Osteoblast (primary cell): Measurements from ENCODE around the gene CR1. TPM values are rescaled to one million over a fixed set of nuclear protein-coding genes. Genes with fewer than 3 reads are reported as not detected.

Source experiments
- DNase-seq: peaks from one replicate; pipeline ENCODE4 v3.0.0; 2011; ENCODE audit warnings: low spot score, mixed read lengths; ENCODE audit not compliant: insufficient read length; ENCODE audit errors: missing footprints
- H2AFZ ChIP-seq: 2 replicates; pipeline ENCODE4 v1.6.0; 2011; ENCODE audit warnings: mild to moderate bottlenecking, low read length
- H3K27ac ChIP-seq: 2 replicates; pipeline ENCODE4 v1.5.1; 2011; ENCODE audit warnings: mild to moderate bottlenecking, low read depth, low read length, moderate library complexity
- H3K27me3 ChIP-seq: 2 replicates; pipeline ENCODE4 v1.6.0; 2012; ENCODE audit warnings: mild to moderate bottlenecking, control low read depth, inconsistent platforms, low read length, moderate library complexity; ENCODE audit not compliant: insufficient read depth
- H3K36me3 ChIP-seq: 2 replicates; pipeline ENCODE4 v1.5.1; 2011; ENCODE audit warnings: mild to moderate bottlenecking, low read length, control low read depth, moderate library complexity; ENCODE audit not compliant: insufficient read depth
- H3K4me1 ChIP-seq: 2 replicates; pipeline ENCODE4 v1.5.1; 2011; ENCODE audit warnings: mild to moderate bottlenecking, low read length, control low read depth, moderate library complexity; ENCODE audit not compliant: insufficient read depth
- H3K4me2 ChIP-seq: 2 replicates; pipeline ENCODE4 v1.6.0; 2011; ENCODE audit warnings: mild to moderate bottlenecking, low read length; ENCODE audit not compliant: insufficient read depth
- H3K4me3 ChIP-seq: fragments of 200-600 bp; sonication (generic); 3 replicates; pipeline ENCODE4 v1.5.1; 2012; ENCODE audit warnings: mild to moderate bottlenecking, low read length, inconsistent platforms; ENCODE audit not compliant: insufficient read depth
- H3K79me2 ChIP-seq: 2 replicates; pipeline ENCODE4 v1.6.0; 2012; ENCODE audit warnings: mild to moderate bottlenecking, low read length, control low read depth, inconsistent platforms; ENCODE audit not compliant: insufficient read depth
- H3K9me3 ChIP-seq: 2 replicates; pipeline ENCODE4 v1.5.1; 2011; ENCODE audit warnings: low read depth, low read length, control low read depth
- H4K20me1 ChIP-seq: 2 replicates; pipeline ENCODE4 v1.6.0; 2012; ENCODE audit warnings: mild to moderate bottlenecking, low read length, control low read depth; ENCODE audit not compliant: insufficient read depth
- total RNA-seq: library from RNA; depleted of rRNA; stranded (reverse); fragments of >200 nt; gene quantifications from 2 replicates; pipeline ENCODE4 v1.2.3, GENCODE V29; 2012
- TF ChIP-seq, protein P1 (sequence below): IDR thresholded peaks from 2 replicates; pipeline ENCODE4 v1.5.1; 2011; ENCODE audit warnings: mild to moderate bottlenecking, low read depth, low read length, moderate library complexity; ENCODE audit errors: extremely low read depth

CR1 gene
- total RNA-seq, 1 donor: under 0.01 TPM

DNA sequence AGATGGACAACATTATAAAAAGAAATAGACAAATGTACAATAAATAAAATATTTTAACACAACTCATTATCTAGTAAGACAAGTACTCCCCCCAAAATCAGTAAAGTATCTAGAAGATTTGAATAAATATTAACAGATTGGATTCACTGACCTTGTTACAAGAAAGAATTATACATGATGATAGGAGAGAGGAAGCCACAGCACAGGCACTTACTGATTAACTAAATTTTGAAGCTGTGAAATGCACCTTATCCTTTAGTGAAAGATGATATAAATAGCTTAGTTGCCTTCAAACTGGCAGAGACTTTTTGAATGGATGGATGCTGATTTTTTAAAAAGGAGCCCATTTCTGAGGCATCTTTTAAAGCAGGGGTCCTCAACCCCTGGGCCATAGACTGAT is 8.5 kb downstream of the CR1 start:
- no peak overlapping the region for H3K4me2 ChIP-seq
- H3K36me3 ChIP-seq: no peaks in the 10 kb centered on the region
- no peaks in the 10 kb centered on the region for H4K20me1 ChIP-seq
- TF ChIP-seq, protein P1, sequence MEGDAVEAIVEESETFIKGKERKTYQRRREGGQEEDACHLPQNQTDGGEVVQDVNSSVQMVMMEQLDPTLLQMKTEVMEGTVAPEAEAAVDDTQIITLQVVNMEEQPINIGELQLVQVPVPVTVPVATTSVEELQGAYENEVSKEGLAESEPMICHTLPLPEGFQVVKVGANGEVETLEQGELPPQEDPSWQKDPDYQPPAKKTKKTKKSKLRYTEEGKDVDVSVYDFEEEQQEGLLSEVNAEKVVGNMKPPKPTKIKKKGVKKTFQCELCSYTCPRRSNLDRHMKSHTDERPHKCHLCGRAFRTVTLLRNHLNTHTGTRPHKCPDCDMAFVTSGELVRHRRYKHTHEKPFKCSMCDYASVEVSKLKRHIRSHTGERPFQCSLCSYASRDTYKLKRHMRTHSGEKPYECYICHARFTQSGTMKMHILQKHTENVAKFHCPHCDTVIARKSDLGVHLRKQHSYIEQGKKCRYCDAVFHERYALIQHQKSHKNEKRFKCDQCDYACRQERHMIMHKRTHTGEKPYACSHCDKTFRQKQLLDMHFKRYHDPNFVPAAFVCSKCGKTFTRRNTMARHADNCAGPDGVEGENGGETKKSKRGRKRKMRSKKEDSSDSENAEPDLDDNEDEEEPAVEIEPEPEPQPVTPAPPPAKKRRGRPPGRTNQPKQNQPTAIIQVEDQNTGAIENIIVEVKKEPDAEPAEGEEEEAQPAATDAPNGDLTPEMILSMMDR: no peak
- H3K27ac ChIP-seq: no peak overlapping the region
- no peaks in the 10 kb centered on the region for H3K79me2 ChIP-seq
- H3K27me3 ChIP-seq: peaks cover 15% of the 10 kb centered on the region
- H3K4me3 ChIP-seq: no peak overlapping the region
- H2AFZ ChIP-seq: no peak overlapping the region
- no peak for DNase-seq
- no peaks in the 10 kb centered on the region for H3K4me1 ChIP-seq
- H3K9me3 ChIP-seq: no peaks in the 10 kb centered on the region

DNA sequence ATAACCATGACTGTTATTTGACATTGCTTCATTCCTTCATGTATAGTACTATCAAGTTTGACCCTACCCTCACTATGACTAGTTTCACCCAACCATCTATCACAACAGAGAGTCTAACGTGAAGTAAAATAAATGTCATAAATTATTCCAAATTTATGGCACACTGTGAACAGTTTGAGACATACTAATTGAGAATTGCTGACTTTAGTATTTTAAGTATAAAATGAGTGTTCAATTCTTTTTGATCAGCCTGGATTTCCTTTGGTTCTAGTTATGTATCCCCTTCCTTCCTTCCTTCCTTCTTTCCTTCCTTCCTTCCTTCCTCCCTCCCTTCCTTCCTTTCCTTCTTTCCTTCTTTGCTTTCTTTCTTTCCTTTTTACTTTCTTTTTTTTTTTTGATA is 14.5 kb downstream of the CR1 start:
- no peak overlapping the region for H3K27ac ChIP-seq
- H3K79me2 ChIP-seq: no peaks in the 10 kb centered on the region
- H3K4me2 ChIP-seq: no peak overlapping the region
- no peaks in the 10 kb centered on the region for H4K20me1 ChIP-seq
- H3K9me3 ChIP-seq: no peaks in the 10 kb centered on the region
- TF ChIP-seq, protein P1: no peak
- H2AFZ ChIP-seq: no peak overlapping the region
- no peaks in the 10 kb centered on the region for H3K4me1 ChIP-seq
- no peak overlapping the region for H3K4me3 ChIP-seq
- no peak for DNase-seq
- H3K27me3 ChIP-seq: no peaks in the 10 kb centered on the region
- H3K36me3 ChIP-seq: no peaks in the 10 kb centered on the region

DNA sequence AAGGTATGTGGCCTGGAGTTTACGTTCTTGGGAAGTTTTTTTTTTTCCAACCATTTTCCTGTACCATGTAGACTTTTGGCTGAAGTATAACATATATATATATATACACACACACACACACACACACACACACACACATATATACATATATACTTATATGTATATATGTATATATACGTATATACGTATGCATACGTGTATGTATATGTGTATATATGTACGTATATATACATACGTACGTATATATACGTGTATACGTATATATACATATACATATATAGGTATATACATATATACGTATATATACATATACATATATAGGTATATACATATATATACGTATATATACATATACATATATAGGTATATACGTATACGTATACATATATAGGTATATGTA is 18.9 kb downstream of the CR1 start:
- Histone ChIP-seq H3K4me3 (no peak overlapping the region), H3K36me3 (no peaks in the 10 kb centered on the region), H4K20me1 (no peaks in the 10 kb centered on the region), H3K27me3 (no peaks in the 10 kb centered on the region), H3K4me2 (no peak overlapping the region), H3K9me3 (no peaks in the 10 kb centered on the region), H3K27ac (no peak overlapping the region), H2AFZ (no peak overlapping the region), H3K79me2 (no peaks in the 10 kb centered on the region), H3K4me1 (no peaks in the 10 kb centered on the region)
- TF ChIP-seq, protein P1: no peak
- DNase-seq: no peak

DNA sequence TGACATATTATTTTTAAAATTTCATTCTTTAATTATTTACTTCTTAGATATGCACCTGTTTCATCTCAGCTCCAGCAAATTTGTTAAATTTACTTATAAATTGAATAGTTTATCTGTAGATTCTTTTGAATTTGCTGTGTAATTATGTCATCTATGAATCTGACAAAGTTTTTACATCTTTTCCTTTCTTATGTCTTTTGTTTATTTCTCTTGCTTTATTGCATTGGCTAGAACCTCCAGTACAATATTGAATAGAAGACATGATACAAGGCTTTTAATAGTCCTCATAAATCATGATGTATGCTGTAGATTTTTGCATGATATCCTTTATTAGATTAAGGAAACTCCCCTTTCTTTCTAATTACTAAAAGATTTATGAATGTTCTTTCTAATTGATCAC is 20.8 kb downstream of the CR1 start:
- no peak for DNase-seq
- no peaks in the 10 kb centered on the region for H3K9me3 ChIP-seq
- H4K20me1 ChIP-seq: no peaks in the 10 kb centered on the region
- H3K4me2 ChIP-seq: no peak overlapping the region
- H3K27ac ChIP-seq: no peak overlapping the region
- no peak overlapping the region for H3K4me3 ChIP-seq
- no peaks in the 10 kb centered on the region for H3K36me3 ChIP-seq
- no peak overlapping the region for H2AFZ ChIP-seq
- H3K27me3 ChIP-seq: no peaks in the 10 kb centered on the region
- no peaks in the 10 kb centered on the region for H3K79me2 ChIP-seq
- TF ChIP-seq, protein P1: no peak
- no peaks in the 10 kb centered on the region for H3K4me1 ChIP-seq
